ENCODE data around the gene PCBP3.
A peak's percentile ranks its signal among the peaks of the same experiment; 100 is the strongest.

The PCBP3 gene

GRCh38 chr21:45844181-45844580 lies 200.7 kb downstream of the PCBP3 start:
- DNase-seq (ENCODE audit: low read depth), result no peak
- TF ChIP-seq MYC (IDR thresholded peaks at IDR 0.05; ENCODE audit: low read depth, low read length) (no peak), CTCF (IDR thresholded peaks at IDR 0.05; ENCODE audit: low read depth, low read length) (no peak), MAX (IDR thresholded peaks at IDR 0.05; ENCODE audit: low read depth, low read length) (no peak), POLR2A (IDR thresholded peaks at IDR 0.05; ENCODE audit: extremely low read depth, insufficient read length) (no peak)
- no peak overlapping the region for H3K4me3 ChIP-seq (ENCODE audit: low read depth, low read length)

- TF ChIP-seq MAX (IDR thresholded peaks at IDR 0.05; ENCODE audit: low read depth, low read length) (peak; percentile 28; the same call in 1 of the 2 replicates), MYC (IDR thresholded peaks at IDR 0.05; ENCODE audit: low read depth, low read length) (no peak), POLR2A (IDR thresholded peaks at IDR 0.05; ENCODE audit: extremely low read depth, insufficient read length) (no peak), CTCF (IDR thresholded peaks at IDR 0.05; ENCODE audit: low read depth, low read length) (no peak)
Observed at GRCh38 chr21:45845063-45845769, 201.7 kb downstream of the PCBP3 start.

GRCh38 chr21:45845770-45846090 lies 202.2 kb downstream of the PCBP3 start:
- H3K4me3 ChIP-seq (ENCODE audit: low read depth, low read length), result no peak overlapping the region
- no peak for DNase-seq (ENCODE audit: low read depth)
- TF ChIP-seq MAX (IDR thresholded peaks at IDR 0.05; ENCODE audit: low read depth, low read length) (no peak), CTCF (IDR thresholded peaks at IDR 0.05; ENCODE audit: low read depth, low read length) (no peak)

More at GRCh38 chr21:45845063-45845769, 201.7 kb downstream of the PCBP3 start:
- H3K4me3 ChIP-seq (ENCODE audit: low read depth, low read length), result no peak overlapping the region
- no peak for DNase-seq (ENCODE audit: low read depth)

GRCh38 chr21:45846373-45847160 lies 203.0 kb downstream of the PCBP3 start:
- TF ChIP-seq POLR2A (IDR thresholded peaks at IDR 0.05; ENCODE audit: extremely low read depth, insufficient read length), result no peak
- no peak for TF ChIP-seq MYC (IDR thresholded peaks at IDR 0.05; ENCODE audit: low read depth, low read length)
- no peak overlapping the region for H3K4me3 ChIP-seq (ENCODE audit: low read depth, low read length)
- no peak for DNase-seq (ENCODE audit: low read depth)

- no peak for TF ChIP-seq POLR2A (IDR thresholded peaks at IDR 0.05; ENCODE audit: extremely low read depth, insufficient read length)
- no peak for TF ChIP-seq MYC (IDR thresholded peaks at IDR 0.05; ENCODE audit: low read depth, low read length)
- TF ChIP-seq MAX (IDR thresholded peaks at IDR 0.05; ENCODE audit: low read depth, low read length), result no peak
- no peak for TF ChIP-seq CTCF (IDR thresholded peaks at IDR 0.05; ENCODE audit: low read depth, low read length)
- no peak overlapping the region for H3K4me3 ChIP-seq (ENCODE audit: low read depth, low read length)
- no peak for DNase-seq (ENCODE audit: low read depth)
Observed at GRCh38 chr21:45847870-45848269, 204.3 kb downstream of the PCBP3 start.

GRCh38 chr21:45848331-45848730 lies 204.8 kb downstream of the PCBP3 start:
- H3K4me3 ChIP-seq (ENCODE audit: low read depth, low read length), result no peak overlapping the region
- DNase-seq (ENCODE audit: low read depth), result no peak
- TF ChIP-seq MAX (IDR thresholded peaks at IDR 0.05; ENCODE audit: low read depth, low read length) (no peak), POLR2A (IDR thresholded peaks at IDR 0.05; ENCODE audit: extremely low read depth, insufficient read length) (no peak), CTCF (IDR thresholded peaks at IDR 0.05; ENCODE audit: low read depth, low read length) (no peak), MYC (IDR thresholded peaks at IDR 0.05; ENCODE audit: low read depth, low read length) (no peak)
